ENCODE results near the gene CALHM2. TPM values are rescaled to one million over a fixed set of nuclear protein-coding genes. Genes with fewer than 3 reads are reported as not detected.

Gene CALHM2
- total RNA-seq, 2 experiments from 2014 or later: 131 to 135 TPM

GRCh38 chr10:103449208-103450144 lies 2.7 kb downstream of the CALHM2 start:
- POLR2A ChIA-PET: interaction anchor here (0.8 to 5.1 kb wide), 4 partner anchors 22 to 58 kb away, joined by 3 to 43 read pairs (median 11); partner anchors contain the start of gene PDCD11
- peaks cover 72% of the 10 kb centered on the region for H3K36me3 Mint-ChIP-seq (ENCODE audit: low read depth)
- H3K9me3 Mint-ChIP-seq (ENCODE audit: insufficient read depth): no peaks in the 10 kb centered on the region
- CTCF ChIA-PET: interaction anchor here (0.9 to 5.2 kb wide), 7 partner anchors 16 to 36 kb away, joined by 3 to 54 read pairs (median 9); no protein-coding TSS in a partner anchor
- H3K4me1 Mint-ChIP-seq (ENCODE audit: low read depth): peaks cover 78% of the 10 kb centered on the region
- ATAC-seq (no peak), DNase-seq (no peak)
- H3K27ac Mint-ChIP-seq: peak overlapping the region; percentile 92
- peak overlapping the region; percentile 98 for H3K4me3 Mint-ChIP-seq
- H3K27me3 Mint-ChIP-seq (ENCODE audit: low read depth): no peaks in the 10 kb centered on the region

GRCh38 chr10:103448746-103449145 lies 3.4 kb downstream of the CALHM2 start:
- POLR2A ChIA-PET: interaction anchor here (3.6 kb wide), 1 partner anchor 27 kb away, joined by 19 read pairs; no protein-coding TSS in a partner anchor
- peak overlapping the region; percentile 98 for H3K4me3 Mint-ChIP-seq
- peak overlapping the region; percentile 92 for H3K27ac Mint-ChIP-seq
- CTCF ChIA-PET: interaction anchor here (0.9 to 1.0 kb wide), 2 partner anchors 32 to 37 kb away, joined by 3 read pairs; no protein-coding TSS in a partner anchor
- H3K36me3 Mint-ChIP-seq (ENCODE audit: low read depth): peaks cover 78% of the 10 kb centered on the region
- no peaks in the 10 kb centered on the region for H3K27me3 Mint-ChIP-seq (ENCODE audit: low read depth)
- DNase-seq (no peak), ATAC-seq (no peak)
- H3K4me1 Mint-ChIP-seq (ENCODE audit: low read depth): peaks cover 70% of the 10 kb centered on the region
- H3K9me3 Mint-ChIP-seq (ENCODE audit: insufficient read depth): no peaks in the 10 kb centered on the region

GRCh38 chr10:103447187-103447586 lies 5.0 kb downstream of the CALHM2 start:
- Mint-ChIP-seq H3K27ac (peak overlapping the region; percentile 71), H3K9me3 (ENCODE audit: insufficient read depth) (no peaks in the 10 kb centered on the region), H3K4me1 (ENCODE audit: low read depth) (peaks cover 57% of the 10 kb centered on the region), H3K36me3 (ENCODE audit: low read depth) (peaks cover 89% of the 10 kb centered on the region), H3K4me3 (peak overlapping the region; percentile 48), H3K27me3 (ENCODE audit: low read depth) (no peaks in the 10 kb centered on the region)
- DNase-seq: no peak
- no peak for ATAC-seq
- ChIA-PET POLR2A (no interaction called here), CTCF (interaction anchor here (0.7 to 1.4 kb wide), 2 partner anchors 28 to 113 kb away, joined by 3 to 5 read pairs; no protein-coding TSS in a partner anchor)

- no peak for DNase-seq
- Mint-ChIP-seq H3K27ac (peak overlapping the region; percentile 61), H3K27me3 (ENCODE audit: low read depth) (no peaks in the 10 kb centered on the region), H3K4me1 (ENCODE audit: low read depth) (peaks cover 54% of the 10 kb centered on the region), H3K9me3 (ENCODE audit: insufficient read depth) (no peaks in the 10 kb centered on the region), H3K36me3 (ENCODE audit: low read depth) (peaks cover 89% of the 10 kb centered on the region), H3K4me3 (no peak overlapping the region)
- ATAC-seq: no peak
- ChIA-PET POLR2A (interaction anchor here (0.6 kb wide), 2 partner anchors 41 to 199 kb away, joined by 3 to 4 read pairs; no protein-coding TSS in a partner anchor), CTCF (interaction anchor here (1.2 to 2.4 kb wide), 2 partner anchors 29 to 31 kb away, joined by 5 to 8 read pairs; no protein-coding TSS in a partner anchor)
Measured at GRCh38 chr10:103445767-103446567, 6.2 kb downstream of the CALHM2 start.

- ATAC-seq (no peak), DNase-seq (no peak)
- Mint-ChIP-seq H3K27ac (peak overlapping the region; percentile 78), H3K4me3 (no peak overlapping the region), H3K36me3 (ENCODE audit: low read depth) (peaks cover 88% of the 10 kb centered on the region), H3K9me3 (ENCODE audit: insufficient read depth) (no peaks in the 10 kb centered on the region), H3K27me3 (ENCODE audit: low read depth) (no peaks in the 10 kb centered on the region), H3K4me1 (ENCODE audit: low read depth) (peaks cover 48% of the 10 kb centered on the region)
- ChIA-PET CTCF (interaction anchor here (1.2 to 2.4 kb wide), 2 partner anchors 29 to 31 kb away, joined by 5 to 8 read pairs; no protein-coding TSS in a partner anchor), POLR2A (interaction anchor here (0.6 to 1.0 kb wide), 3 partner anchors 10 to 198 kb away, joined by 3 to 4 read pairs (median 3); no protein-coding TSS in a partner anchor)
Measured at GRCh38 chr10:103445366-103445765, 6.8 kb downstream of the CALHM2 start.

GRCh38 chr10:103444478-103444877 lies 7.7 kb downstream of the CALHM2 start:
- Mint-ChIP-seq H3K36me3 (ENCODE audit: low read depth) (peaks cover 87% of the 10 kb centered on the region), H3K27ac (peak overlapping the region; percentile 78), H3K9me3 (ENCODE audit: insufficient read depth) (no peaks in the 10 kb centered on the region), H3K27me3 (ENCODE audit: low read depth) (no peaks in the 10 kb centered on the region), H3K4me1 (ENCODE audit: low read depth) (peaks cover 39% of the 10 kb centered on the region), H3K4me3 (no peak overlapping the region)
- DNase-seq: no peak
- ATAC-seq: no peak
- ChIA-PET CTCF (interaction anchor here (2.4 kb wide), 1 partner anchor 32 kb away, joined by 8 read pairs; no protein-coding TSS in a partner anchor), POLR2A (interaction anchor here (0.8 to 1.0 kb wide), 2 partner anchors 9 to 11 kb away, joined by 3 read pairs; no protein-coding TSS in a partner anchor)

- Mint-ChIP-seq H3K9me3 (ENCODE audit: insufficient read depth) (no peaks in the 10 kb centered on the region), H3K4me3 (no peak overlapping the region), H3K27me3 (ENCODE audit: low read depth) (no peaks in the 10 kb centered on the region), H3K36me3 (ENCODE audit: low read depth) (peaks cover 84% of the 10 kb centered on the region), H3K27ac (peak overlapping the region; percentile 56), H3K4me1 (ENCODE audit: low read depth) (peaks cover 31% of the 10 kb centered on the region)
- ATAC-seq (no peak), DNase-seq (no peak)
- POLR2A ChIA-PET: no interaction called here
- CTCF ChIA-PET: interaction anchor here (1.3 to 2.4 kb wide), 3 partner anchors 28 to 41 kb away, joined by 3 to 8 read pairs (median 3); no protein-coding TSS in a partner anchor
Measured at GRCh38 chr10:103443475-103444185, 8.5 kb downstream of the CALHM2 start.

GRCh38 chr10:103442031-103442461 lies 10.1 kb downstream of the CALHM2 start:
- POLR2A ChIA-PET: interaction anchor here (0.9 to 1.2 kb wide), 2 partner anchors 34 to 35 kb away, joined by 3 to 6 read pairs; no protein-coding TSS in a partner anchor

GRCh38 chr10:103441611-103442010 lies 10.6 kb downstream of the CALHM2 start:
- H3K9me3 Mint-ChIP-seq (ENCODE audit: insufficient read depth): no peaks in the 10 kb centered on the region
- peaks cover 83% of the 10 kb centered on the region for H3K36me3 Mint-ChIP-seq (ENCODE audit: low read depth)
- POLR2A ChIA-PET: interaction anchor here (0.9 to 1.2 kb wide), 2 partner anchors 35 to 36 kb away, joined by 3 to 6 read pairs; no protein-coding TSS in a partner anchor
- CTCF ChIA-PET: interaction anchor here (0.8 to 1.2 kb wide), 3 partner anchors 15 to 41 kb away, joined by 3 read pairs; no protein-coding TSS in a partner anchor
- DNase-seq (no peak), ATAC-seq (no peak)
- H3K27me3 Mint-ChIP-seq (ENCODE audit: low read depth): no peaks in the 10 kb centered on the region
- no peak overlapping the region for H3K27ac Mint-ChIP-seq
- H3K4me1 Mint-ChIP-seq (ENCODE audit: low read depth): peaks cover 19% of the 10 kb centered on the region
- H3K4me3 Mint-ChIP-seq: no peak overlapping the region

More at GRCh38 chr10:103442031-103442461, 10.1 kb downstream of the CALHM2 start:
- Mint-ChIP-seq H3K9me3 (ENCODE audit: insufficient read depth) (no peaks in the 10 kb centered on the region), H3K4me3 (no peak overlapping the region), H3K36me3 (ENCODE audit: low read depth) (peaks cover 82% of the 10 kb centered on the region), H3K4me1 (ENCODE audit: low read depth) (peaks cover 18% of the 10 kb centered on the region), H3K27ac (peak overlapping the region; percentile 61), H3K27me3 (ENCODE audit: low read depth) (no peaks in the 10 kb centered on the region)
- DNase-seq: no peak
- ATAC-seq: no peak
- CTCF ChIA-PET: interaction anchor here (0.8 to 1.6 kb wide), 4 partner anchors 15 to 41 kb away, joined by 3 read pairs; no protein-coding TSS in a partner anchor

- ATAC-seq (no peak), DNase-seq (no peak)
- ChIA-PET POLR2A (no interaction called here), CTCF (no interaction called here)
- H3K27ac Mint-ChIP-seq: no peak overlapping the region
- H3K4me1 Mint-ChIP-seq (ENCODE audit: low read depth): peaks cover 19% of the 10 kb centered on the region
- no peak overlapping the region for H3K4me3 Mint-ChIP-seq
- H3K9me3 Mint-ChIP-seq (ENCODE audit: insufficient read depth): no peaks in the 10 kb centered on the region
- no peaks in the 10 kb centered on the region for H3K27me3 Mint-ChIP-seq (ENCODE audit: low read depth)
- H3K36me3 Mint-ChIP-seq (ENCODE audit: low read depth): peaks cover 83% of the 10 kb centered on the region
Measured at GRCh38 chr10:103441206-103441605, 11.0 kb downstream of the CALHM2 start.

Measured in activated CD8-positive, alpha-beta T cell treated with anti-CD3 and anti-CD28 coated beads, Interleukin-2, amount 10 ng/mL, durations not matched to agents 7 days and 5 days (primary cell).